Glutamatergic neuron (in vitro differentiated cells): Measurements from ENCODE around the gene CCNA1. TPM values are rescaled to one million over a fixed set of nuclear protein-coding genes. Genes with fewer than 3 reads are reported as not detected.

Experiments
- DNase-seq: peaks from one replicate; pipeline ENCODE4 v3.0.0; 2022
- H3K27ac Mint-ChIP-seq: one replicate; pipeline ENCODE4 v1.8.0; 2020; ENCODE audit warnings: mild to moderate bottlenecking, mixed read lengths, inconsistent platforms; ENCODE audit not compliant: unreplicated experiment
- H3K27me3 Mint-ChIP-seq: one replicate; pipeline ENCODE4 v1.8.0; 2020; ENCODE audit warnings: mild to moderate bottlenecking, moderate library complexity, mixed read lengths, inconsistent platforms; ENCODE audit not compliant: unreplicated experiment
- H3K36me3 Mint-ChIP-seq: one replicate; pipeline ENCODE4 v1.8.0; 2020; ENCODE audit warnings: mild to moderate bottlenecking, mixed read lengths, inconsistent platforms; ENCODE audit not compliant: unreplicated experiment
- H3K4me1 Mint-ChIP-seq: one replicate; pipeline ENCODE4 v1.8.0; 2020; ENCODE audit warnings: mild to moderate bottlenecking, low read depth, mixed read lengths, inconsistent platforms; ENCODE audit not compliant: unreplicated experiment
- H3K4me3 Mint-ChIP-seq: one replicate; pipeline ENCODE4 v1.8.0; 2020; ENCODE audit warnings: mild to moderate bottlenecking, mixed read lengths, inconsistent platforms; ENCODE audit not compliant: unreplicated experiment
- H3K9me3 Mint-ChIP-seq: one replicate; pipeline ENCODE4 v1.8.0; 2020; ENCODE audit warnings: mild to moderate bottlenecking, moderate library complexity, mixed read lengths, inconsistent platforms; ENCODE audit not compliant: unreplicated experiment
- CTCF ChIP-seq: fragments of 200-600 bp; sonication (generic); IDR thresholded peaks from one replicate; pipeline ENCODE4 v1.5.0; 2021; ENCODE audit not compliant: partially characterized antibody, unreplicated experiment
- total RNA-seq: library from RNA; stranded (reverse); fragmentation: NEBNext Ultra II Directional; extraction: Animal tissue kit (Norgen Biotek cat#: 25700); gene quantifications from one replicate; pipeline ENCODE4 v1.2.1, GENCODE V29; 2021; ENCODE audit not compliant: unreplicated experiment

Gene CCNA1
- total RNA-seq, 1 donor from 2014 or later: 4.3 TPM

- Mint-ChIP-seq H3K27ac (no peak overlapping the region), H3K4me1 (peaks cover 3% of the 10 kb centered on the region), H3K27me3 (no peaks in the 10 kb centered on the region), H3K36me3 (no peaks in the 10 kb centered on the region), H3K9me3 (no peaks in the 10 kb centered on the region), H3K4me3 (no peak overlapping the region)
- DNase-seq: no peak
- TF ChIP-seq CTCF: no peak
Measured at GRCh38 chr13:36413161-36413560, 19.1 kb upstream of the CCNA1 start.

- Mint-ChIP-seq H3K27me3 (no peaks in the 10 kb centered on the region), H3K4me3 (no peak overlapping the region), H3K4me1 (peaks cover 5% of the 10 kb centered on the region), H3K36me3 (no peaks in the 10 kb centered on the region), H3K9me3 (no peaks in the 10 kb centered on the region), H3K27ac (no peak overlapping the region)
- TF ChIP-seq CTCF: no peak
- no peak for DNase-seq
Measured at GRCh38 chr13:36414461-36414860, 17.8 kb upstream of the CCNA1 start.

GRCh38 chr13:36417331-36417730, 15.0 kb upstream of the CCNA1 start:
- H3K36me3 Mint-ChIP-seq: no peaks in the 10 kb centered on the region
- DNase-seq: no peak
- H3K4me3 Mint-ChIP-seq: no peak overlapping the region
- no peaks in the 10 kb centered on the region for H3K27me3 Mint-ChIP-seq
- TF ChIP-seq CTCF: no peak
- no peaks in the 10 kb centered on the region for H3K9me3 Mint-ChIP-seq
- H3K27ac Mint-ChIP-seq: no peak overlapping the region
- peaks cover 10% of the 10 kb centered on the region for H3K4me1 Mint-ChIP-seq

GRCh38 chr13:36418022-36418805, 14.1 kb upstream of the CCNA1 start:
- Mint-ChIP-seq H3K4me1 (peaks cover 10% of the 10 kb centered on the region), H3K36me3 (no peaks in the 10 kb centered on the region), H3K27me3 (no peaks in the 10 kb centered on the region), H3K27ac (no peak overlapping the region), H3K4me3 (no peak overlapping the region), H3K9me3 (no peaks in the 10 kb centered on the region)
- TF ChIP-seq CTCF: no peak
- DNase-seq: no peak

- peak; percentile 95 for TF ChIP-seq CTCF
- H3K4me1 Mint-ChIP-seq: peaks cover 10% of the 10 kb centered on the region
- no peak overlapping the region for H3K27ac Mint-ChIP-seq
- no peaks in the 10 kb centered on the region for H3K9me3 Mint-ChIP-seq
- no peak overlapping the region for H3K4me3 Mint-ChIP-seq
- peaks cover 5% of the 10 kb centered on the region for H3K36me3 Mint-ChIP-seq
- H3K27me3 Mint-ChIP-seq: no peaks in the 10 kb centered on the region
- DNase-seq: peak; percentile 80
Measured at GRCh38 chr13:36420437-36420891, 11.8 kb upstream of the CCNA1 start.
